Heart right ventricle (tissue), 16 donors: ENCODE data around the gene RIN3. TPM values are rescaled to one million over a fixed set of nuclear protein-coding genes. Genes with fewer than 3 reads are reported as not detected.

ENCODE experiments used
- ATAC-seq, 8 donors: fragments of 200-7000 bp; cut with Tn5 transposase; one replicate each; pipeline ENCODE4 v1.9.1; 2020; ENCODE audit warnings: mild to moderate bottlenecking in 8 of 8, moderate library complexity in 8 of 8, moderate number of reproducible peaks in 1 of 8
- DNase-seq, 2 donors: peaks; one replicate each; pipeline ENCODE4 v3.0.0-alpha.2; 2020
- H3K27ac ChIP-seq, 10 donors: fragments of 200-600 bp; sonication (generic) in 2 of 10; one replicate each; pipeline versions ENCODE4 v1.5.0 to v1.8.0; 2020 to 2022; ENCODE audit warnings: mild to moderate bottlenecking in 3 of 10
- H3K27me3 ChIP-seq, 7 donors: fragments of 200-600 bp; one replicate each; pipeline ENCODE4 v1.8.0; 2021 to 2022; ENCODE audit warnings: mild to moderate bottlenecking in 2 of 7
- H3K36me3 ChIP-seq, 9 donors: fragments of 200-600 bp; sonication (generic) in 1 of 9; one replicate each; pipeline versions ENCODE4 v1.5.0 to v1.8.0; 2020 to 2022; ENCODE audit warnings: mild to moderate bottlenecking in 2 of 9
- H3K4me1 ChIP-seq, 9 donors: fragments of 200-600 bp; sonication (generic) in 1 of 9; one replicate each; pipeline versions ENCODE4 v1.5.0 to v1.8.0; 2020 to 2022; ENCODE audit warnings: mild to moderate bottlenecking in 4 of 9
- H3K4me3 ChIP-seq, 10 donors: fragments of 200-600 bp; sonication (generic) in 2 of 10; one replicate each; pipeline versions ENCODE4 v1.5.0 to v1.8.0; 2020 to 2022; ENCODE audit warnings: mild to moderate bottlenecking in 7 of 10, moderate library complexity in 2 of 10
- H3K9me3 ChIP-seq, 11 donors: fragments of 200-600 bp in 10 of 11; sonication (generic) in 2 of 11; one replicate each; pipeline versions ENCODE4 v1.5.0 to v1.8.0; 2013 to 2022; ENCODE audit warnings: mild to moderate bottlenecking in 2 of 11, control low read depth in 1 of 11, moderate library complexity in 1 of 11
- WGBS, 2 donors: extraction: QIAGEN DNeasy Blood & Tissue Kit; methylation state at CpG; one replicate each; pipeline ENCODE4 v1.1.7; 2013; ENCODE audit warnings: inconsistent platforms in 1 of 2; 5-methylcytosine and 5-hydroxymethylcytosine counted together
- intact Hi-C, 10 donors: fragments of 100-400 bp; cut with DNase I; formaldehyde crosslinking; loops; one replicate each; pipeline versions ENCODE4 v1.11.1 to v1.14.2; 2022
- polyA plus RNA-seq, 2 donors: library from polyadenylated mRNA; stranded (reverse); fragments of 200-250 nt; gene quantifications; one replicate each; pipeline ENCODE4 v1.2.3, GENCODE V29; 2013
- total RNA-seq, 10 donors: library from RNA; stranded (reverse); fragmentation: NEBNext Ultra II Directional in 3 of 10; extraction: Animal tissue kit (Norgen Biotek cat#: 25700) in 3 of 10; gene quantifications; one replicate each; pipeline versions ENCODE4 v1.2.1 to v1.2.4, GENCODE V29; 2021 to 2023
- TF ChIP-seq, protein P1 (sequence below), 9 donors: fragments of 200-600 bp; sonication (generic) in 2 of 9; IDR thresholded peaks; one replicate each; pipeline versions ENCODE4 v1.5.0 to v1.8.0; 2021 to 2022; ENCODE audit warnings: antibody characterized with exemption in 9 of 9, mild to moderate bottlenecking in 5 of 9, moderate library complexity in 1 of 9
- donor health status: Arrhythmogenic right ventricular cardiomyopathy.
- donor health status: ischemic (EF 13 %, LVEDD 7.1; RV severe dilation, severe dysfunction).
- donor health status: healthy with polysubstance abuse.
- donor health status: DM: no; HTN: yes; CAD: no.
- donor health status: DM: no; HTN: no; CAD: no.
- donor health status: ischemic (EF 25% LVEDD 6.9; RV normal size, moderate dysfunction).
- donor health status: ischemic (EF 25% LVEDD 5.7; RV mildly dilated, moderate dysfunction).
- donor health status: healthy.
- donor health status: DM: yes; HTN: yes; CAD: no.
- donor health status: Ischemic cardiomyopathy.
- donor health status: ischemic (EF 35%, LVEDD 5.7; RV mildly dilated, moderate dysfunction).
- donor health status: nonischemic (EF 11% LVEDD 7.7; RV severe dilation, severe dysfunction).
- donor health status: DM: yes; HTN: yes; CAD: no.
- donor health status: PGD.
- donor health status: ischemic (EF 29% LVEDD 5.4; RV normal size, mild dysfunction).
- donor health status: nonischemic (EF 23%, LVEDD 6.1; RV moderate dilation, normal function).

Gene RIN3
- total and polyA plus RNA-seq, 12 donors: 7.2 to 24.0 (median 12.2) TPM

DNA sequence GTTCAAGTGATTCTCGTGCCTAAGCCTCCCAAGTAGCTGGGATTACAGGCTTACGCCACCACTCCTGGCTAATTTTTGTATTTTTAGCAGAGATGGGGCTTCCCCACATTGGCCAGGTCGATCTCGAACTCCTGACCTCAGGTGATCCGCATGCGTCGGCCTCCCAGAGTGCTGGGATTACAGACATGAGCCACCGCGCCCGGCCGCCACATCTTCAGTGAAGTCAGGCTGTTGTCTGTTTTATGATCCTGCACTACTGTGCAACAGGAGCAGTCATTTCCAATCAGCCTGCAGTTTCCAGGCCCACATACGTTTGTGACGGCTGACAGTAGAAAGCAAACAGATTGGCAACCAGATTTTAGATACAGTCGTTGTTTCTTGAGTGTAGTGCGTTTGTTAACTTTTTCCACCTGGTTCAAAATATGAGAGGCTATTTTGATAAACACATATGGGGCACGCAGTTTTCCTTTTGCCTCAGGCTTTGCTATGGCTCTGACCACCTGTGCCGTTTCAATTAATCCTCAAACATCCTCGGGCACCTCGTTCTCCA lies 160.1 kb downstream of the RIN3 start:
- DNase-seq: no peak
- Histone ChIP-seq H3K27ac (no peak overlapping the region), H3K4me1 (peaks cover 0 to 52% (median 0%) of the 10 kb centered on the region in 9 donors), H3K36me3 (peaks cover 0 to 84% (median 1%) of the 10 kb centered on the region in 9 donors), H3K27me3 (no peaks in the 10 kb centered on the region), H3K9me3 (no peaks in the 10 kb centered on the region), H3K4me3 (no peak overlapping the region)
- ATAC-seq: no peak
- intact Hi-C loops: loop anchor here in 3 of 10 donors (2.0 to 10.0 kb wide), 4 partner anchors 43 to 549 kb away; partner anchors contain the start of genes CPSF2 (in 1 of the 3) and NDUFB1 (in 1 of the 3)
- TF ChIP-seq, protein P1, sequence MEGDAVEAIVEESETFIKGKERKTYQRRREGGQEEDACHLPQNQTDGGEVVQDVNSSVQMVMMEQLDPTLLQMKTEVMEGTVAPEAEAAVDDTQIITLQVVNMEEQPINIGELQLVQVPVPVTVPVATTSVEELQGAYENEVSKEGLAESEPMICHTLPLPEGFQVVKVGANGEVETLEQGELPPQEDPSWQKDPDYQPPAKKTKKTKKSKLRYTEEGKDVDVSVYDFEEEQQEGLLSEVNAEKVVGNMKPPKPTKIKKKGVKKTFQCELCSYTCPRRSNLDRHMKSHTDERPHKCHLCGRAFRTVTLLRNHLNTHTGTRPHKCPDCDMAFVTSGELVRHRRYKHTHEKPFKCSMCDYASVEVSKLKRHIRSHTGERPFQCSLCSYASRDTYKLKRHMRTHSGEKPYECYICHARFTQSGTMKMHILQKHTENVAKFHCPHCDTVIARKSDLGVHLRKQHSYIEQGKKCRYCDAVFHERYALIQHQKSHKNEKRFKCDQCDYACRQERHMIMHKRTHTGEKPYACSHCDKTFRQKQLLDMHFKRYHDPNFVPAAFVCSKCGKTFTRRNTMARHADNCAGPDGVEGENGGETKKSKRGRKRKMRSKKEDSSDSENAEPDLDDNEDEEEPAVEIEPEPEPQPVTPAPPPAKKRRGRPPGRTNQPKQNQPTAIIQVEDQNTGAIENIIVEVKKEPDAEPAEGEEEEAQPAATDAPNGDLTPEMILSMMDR (IDR thresholded peaks at IDR 0.05): no peak
- WGBS, 2 donors: 83 to 88% methylated on average over 19 of the region's 19 CpGs

DNA sequence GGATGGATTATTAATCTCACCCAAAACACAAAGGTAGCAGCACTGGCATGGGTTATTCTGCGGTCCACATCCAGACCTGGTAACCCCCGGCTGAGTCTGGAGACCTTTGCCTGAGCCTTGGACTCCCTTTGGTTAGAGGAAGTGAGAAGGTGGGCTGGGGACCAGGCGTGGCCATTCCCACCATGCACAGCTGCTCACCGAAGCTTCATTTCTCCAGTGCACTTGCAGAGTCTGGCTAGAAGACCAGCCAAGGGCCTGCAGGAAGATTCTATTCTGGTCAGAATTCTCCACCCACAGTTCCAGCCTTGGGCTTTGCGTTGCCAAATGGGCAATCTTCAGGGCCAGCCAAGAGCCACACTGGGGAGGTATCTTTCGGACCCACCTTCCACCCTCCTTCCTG lies 161.8 kb downstream of the RIN3 start:
- Histone ChIP-seq H3K36me3 (peaks cover 0 to 88% (median 7%) of the 10 kb centered on the region in 9 donors), H3K27me3 (no peaks in the 10 kb centered on the region), H3K4me3 (no peak overlapping the region), H3K27ac (peak overlapping the region in 1 of 10 donors; percentile 75), H3K9me3 (peaks cover 0 to 9% (median 0%) of the 10 kb centered on the region in 11 donors), H3K4me1 (peaks cover 0 to 37% (median 0%) of the 10 kb centered on the region in 9 donors)
- DNase-seq (no peak), ATAC-seq (no peak)
- intact Hi-C loops: loop anchor here in 5 of 10 donors (5.0 to 10.0 kb wide), 5 partner anchors 181 to 551 kb away; partner anchors contain the start of genes CPSF2 (in 1 of the 5) and NDUFB1 (in 1 of the 5)
- TF ChIP-seq, protein P1 (IDR thresholded peaks at IDR 0.05): no peak
- WGBS, 2 donors: 92 to 95% methylated on average over 6 of the region's 6 CpGs

DNA sequence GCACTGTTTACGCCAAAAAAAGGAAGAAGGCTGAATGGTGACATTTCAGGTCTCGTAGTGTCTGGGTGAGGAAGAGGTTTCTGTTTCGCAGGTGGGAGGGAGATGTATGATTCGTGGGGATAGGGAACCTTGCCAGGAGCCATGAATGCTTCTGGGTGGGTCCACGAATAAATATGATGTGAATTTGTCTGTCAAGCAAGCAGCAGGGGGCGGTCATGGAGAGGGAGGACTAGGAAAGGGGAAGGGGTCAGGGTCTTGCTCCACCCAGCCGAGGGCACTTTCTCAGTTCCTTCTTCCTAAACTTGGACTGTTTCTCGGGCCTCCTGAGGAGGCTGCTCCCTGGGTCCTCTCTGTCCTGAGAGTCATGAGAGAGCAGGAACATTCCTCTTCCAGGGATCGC lies 162.4 kb downstream of the RIN3 start:
- H3K27me3 ChIP-seq: no peaks in the 10 kb centered on the region
- 78 to 83% methylated on average over 9 of the region's 9 CpGs for WGBS, 2 donors
- H3K9me3 ChIP-seq: peaks cover 0 to 10% (median 0%) of the 10 kb centered on the region in 11 donors
- H3K36me3 ChIP-seq: peaks cover 0 to 86% (median 7%) of the 10 kb centered on the region in 9 donors
- DNase-seq (no peak), ATAC-seq (peak in 7 of 8 donors; percentile 9 to 55 (median 32))
- peaks cover 0 to 37% (median 2%) of the 10 kb centered on the region in 9 donors for H3K4me1 ChIP-seq
- TF ChIP-seq, protein P1 (IDR thresholded peaks at IDR 0.05): no peak
- no peak overlapping the region for H3K4me3 ChIP-seq
- intact Hi-C loops: loop anchor here in 5 of 10 donors (5.0 to 10.0 kb wide), 5 partner anchors 181 to 551 kb away; partner anchors contain the start of genes CPSF2 (in 1 of the 5) and NDUFB1 (in 1 of the 5)
- peak overlapping the region in 1 of 10 donors; percentile 75 for H3K27ac ChIP-seq

DNA sequence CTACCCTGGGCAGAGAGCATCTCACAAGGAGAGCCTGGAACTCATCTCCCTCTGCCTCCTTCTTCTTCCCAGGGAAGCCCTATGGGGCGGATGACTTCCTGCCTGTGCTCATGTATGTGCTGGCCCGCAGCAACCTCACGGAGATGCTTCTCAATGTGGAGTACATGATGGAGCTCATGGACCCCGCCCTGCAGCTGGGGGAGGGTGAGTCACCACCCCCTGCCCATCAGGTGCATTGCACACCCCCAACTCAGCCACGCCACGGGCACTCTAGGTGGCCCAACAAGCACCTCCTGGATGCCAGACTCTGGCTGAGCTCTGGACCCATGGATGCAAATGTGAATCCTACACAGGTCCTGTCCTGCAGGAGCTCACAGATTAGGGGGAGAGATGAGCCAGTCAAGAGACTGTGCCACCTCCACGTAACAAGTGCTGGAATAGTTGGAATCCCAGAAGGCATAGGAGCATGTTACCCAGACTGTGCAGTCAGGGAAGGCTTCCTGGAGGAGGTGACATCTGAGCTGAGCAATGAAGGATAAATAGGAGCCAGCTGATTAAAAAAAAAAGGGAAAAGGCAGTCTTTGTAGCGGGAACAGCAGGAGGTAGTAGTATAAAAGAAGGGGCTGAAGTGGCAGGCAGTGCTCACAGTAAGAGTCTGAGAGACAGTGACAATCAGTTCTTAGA lies 163.0 kb downstream of the RIN3 start:
- ATAC-seq (peak in 2 of 8 donors; percentile 6 to 22), DNase-seq (no peak)
- intact Hi-C loops: loop anchor here in 5 of 10 donors (5.0 to 10.0 kb wide), 5 partner anchors 182 to 552 kb away; partner anchors contain the start of genes CPSF2 (in 1 of the 5) and NDUFB1 (in 1 of the 5)
- peaks cover 0 to 87% (median 7%) of the 10 kb centered on the region in 9 donors for H3K36me3 ChIP-seq
- no peaks in the 10 kb centered on the region for H3K27me3 ChIP-seq
- peak overlapping the region in 1 of 10 donors; percentile 75 for H3K27ac ChIP-seq
- 93 to 94% methylated on average over 8 of the region's 8 CpGs for WGBS, 2 donors
- TF ChIP-seq, protein P1 (IDR thresholded peaks at IDR 0.05): no peak
- H3K4me1 ChIP-seq: peaks cover 0 to 40% (median 5%) of the 10 kb centered on the region in 9 donors
- no peak overlapping the region for H3K4me3 ChIP-seq
- H3K9me3 ChIP-seq: peaks cover 0 to 10% (median 0%) of the 10 kb centered on the region in 11 donors
